ENCODE results near the gene MBD1. TPM values are rescaled to one million over a fixed set of nuclear protein-coding genes. Genes with fewer than 3 reads are reported as not detected.
"Not testable (repeated sequence)": the region's sequence is repeated elsewhere in the genome, so short reads cannot be mapped to it uniquely, and the experiment has no call there.

MBD1 gene
- total RNA-seq, 1 experiment from 2014 or later = 70.8 TPM

GRCh38 chr18:50232419-50232818 lies 48.9 kb downstream of the MBD1 start:
- no peaks in the 10 kb centered on the region for H3K9me3 ChIP-seq (ENCODE audit: low read depth, low read length, poor library complexity, severe bottlenecking)
- DNase-seq (ENCODE audit: low spot score) = no peak
- H3K4me1 ChIP-seq (ENCODE audit: insufficient read depth, low read length, poor library complexity, severe bottlenecking) = no peaks in the 10 kb centered on the region
- no TSS peak for BruUV-seq (replicated peaks)
- TF ChIP-seq, protein P1, sequence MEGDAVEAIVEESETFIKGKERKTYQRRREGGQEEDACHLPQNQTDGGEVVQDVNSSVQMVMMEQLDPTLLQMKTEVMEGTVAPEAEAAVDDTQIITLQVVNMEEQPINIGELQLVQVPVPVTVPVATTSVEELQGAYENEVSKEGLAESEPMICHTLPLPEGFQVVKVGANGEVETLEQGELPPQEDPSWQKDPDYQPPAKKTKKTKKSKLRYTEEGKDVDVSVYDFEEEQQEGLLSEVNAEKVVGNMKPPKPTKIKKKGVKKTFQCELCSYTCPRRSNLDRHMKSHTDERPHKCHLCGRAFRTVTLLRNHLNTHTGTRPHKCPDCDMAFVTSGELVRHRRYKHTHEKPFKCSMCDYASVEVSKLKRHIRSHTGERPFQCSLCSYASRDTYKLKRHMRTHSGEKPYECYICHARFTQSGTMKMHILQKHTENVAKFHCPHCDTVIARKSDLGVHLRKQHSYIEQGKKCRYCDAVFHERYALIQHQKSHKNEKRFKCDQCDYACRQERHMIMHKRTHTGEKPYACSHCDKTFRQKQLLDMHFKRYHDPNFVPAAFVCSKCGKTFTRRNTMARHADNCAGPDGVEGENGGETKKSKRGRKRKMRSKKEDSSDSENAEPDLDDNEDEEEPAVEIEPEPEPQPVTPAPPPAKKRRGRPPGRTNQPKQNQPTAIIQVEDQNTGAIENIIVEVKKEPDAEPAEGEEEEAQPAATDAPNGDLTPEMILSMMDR (conservative IDR thresholded peaks at IDR 0.05; ENCODE audit: low read depth, low read length) = no peak
- no peak for TF ChIP-seq EZH2 (IDR thresholded peaks at IDR 0.05; ENCODE audit: borderline replicate concordance, low read depth, low read length, poor library complexity, severe bottlenecking)
- intact Hi-C loops (cut with micrococcal nuclease; ENCODE audit: unreplicated experiment) = no loop called here
- no peaks in the 10 kb centered on the region for H3K36me3 ChIP-seq (ENCODE audit: insufficient read depth, low read length, poor library complexity, severe bottlenecking)
- CTCF ChIA-PET = no interaction called here
- POLR2A ChIA-PET (ENCODE audit: low non-redundant PET) = no interaction called here
- H3K4me3 ChIP-seq (ENCODE audit: low read depth, low read length, poor library complexity, severe bottlenecking) = no peak overlapping the region
- peaks cover 20% of the 10 kb centered on the region for H3K27me3 ChIP-seq (replicated peaks; ENCODE audit: insufficient read depth, low read depth, low read length, poor library complexity)
- no peak overlapping the region for H3K27ac ChIP-seq (ENCODE audit: low read depth, low read length, poor library complexity, severe bottlenecking)

DNA sequence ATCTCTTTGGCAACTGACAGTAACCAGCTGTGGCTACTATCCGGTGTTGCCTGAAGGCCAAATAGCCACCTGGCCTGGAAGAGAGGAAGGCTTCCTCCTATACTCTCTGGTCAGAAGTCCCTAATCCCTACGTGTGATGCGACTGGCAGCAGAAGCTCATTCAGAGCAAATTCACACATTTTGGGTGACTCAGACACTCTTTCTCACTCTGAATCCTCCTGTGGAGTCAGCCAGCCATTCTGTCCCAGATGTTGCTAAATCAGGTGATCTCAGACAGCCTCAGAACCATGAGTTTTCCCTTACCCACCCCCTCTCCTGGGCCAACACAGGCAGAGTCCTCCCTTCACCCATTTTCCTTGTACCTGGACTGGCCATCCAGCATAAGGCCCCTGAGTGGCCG lies 49.7 kb downstream of the MBD1 start:
- Histone ChIP-seq H3K4me3 (ENCODE audit: low read depth, low read length, poor library complexity, severe bottlenecking) (no peak overlapping the region), H3K36me3 (ENCODE audit: insufficient read depth, low read length, poor library complexity, severe bottlenecking) (no peaks in the 10 kb centered on the region), H3K4me1 (ENCODE audit: insufficient read depth, low read length, poor library complexity, severe bottlenecking) (no peaks in the 10 kb centered on the region), H3K9me3 (ENCODE audit: low read depth, low read length, poor library complexity, severe bottlenecking) (no peaks in the 10 kb centered on the region), H3K27ac (ENCODE audit: low read depth, low read length, poor library complexity, severe bottlenecking) (no peak overlapping the region), H3K27me3 (replicated peaks; ENCODE audit: insufficient read depth, low read depth, low read length, poor library complexity) (peaks cover 20% of the 10 kb centered on the region)
- ChIA-PET POLR2A (ENCODE audit: low non-redundant PET) (no interaction called here), CTCF (no interaction called here)
- DNase-seq (ENCODE audit: low spot score) = no peak
- no peak for TF ChIP-seq EZH2 (IDR thresholded peaks at IDR 0.05; ENCODE audit: borderline replicate concordance, low read depth, low read length, poor library complexity, severe bottlenecking)
- TF ChIP-seq, protein P1 (conservative IDR thresholded peaks at IDR 0.05; ENCODE audit: low read depth, low read length) = no peak
- no TSS peak for BruUV-seq (replicated peaks)
- intact Hi-C loops (cut with micrococcal nuclease; ENCODE audit: unreplicated experiment) = no loop called here

DNA sequence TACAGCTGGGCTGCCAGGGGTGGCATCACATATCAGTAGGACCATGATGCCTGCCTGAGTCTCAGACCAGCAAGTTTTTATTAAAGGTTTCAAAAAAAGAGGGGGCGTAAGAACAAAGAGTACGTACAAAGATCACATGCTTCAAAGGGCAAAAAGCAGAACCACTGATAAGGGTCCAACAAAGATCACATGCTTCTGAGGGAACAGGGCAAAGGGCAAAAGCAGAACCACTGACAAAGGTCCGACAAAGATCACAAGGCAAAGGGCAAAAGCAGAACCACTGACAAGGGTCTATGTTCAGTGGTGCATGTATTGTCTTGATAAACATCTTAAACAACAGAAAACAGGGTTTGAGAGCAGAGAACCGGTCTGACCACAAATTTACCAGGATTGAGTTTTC lies 61.1 kb downstream of the MBD1 start:
- H3K36me3 ChIP-seq (ENCODE audit: insufficient read depth, low read length, poor library complexity, severe bottlenecking); BruUV-seq (replicated peaks); H3K9me3 ChIP-seq (ENCODE audit: low read depth, low read length, poor library complexity, severe bottlenecking); CTCF ChIA-PET; H3K27ac ChIP-seq (ENCODE audit: low read depth, low read length, poor library complexity, severe bottlenecking); DNase-seq (ENCODE audit: low spot score); POLR2A ChIA-PET (ENCODE audit: low non-redundant PET); intact Hi-C loops (cut with micrococcal nuclease; ENCODE audit: unreplicated experiment); H3K4me3 ChIP-seq (ENCODE audit: low read depth, low read length, poor library complexity, severe bottlenecking); H3K4me1 ChIP-seq (ENCODE audit: insufficient read depth, low read length, poor library complexity, severe bottlenecking): not testable (repeated sequence)
- H3K27me3 ChIP-seq (replicated peaks; ENCODE audit: insufficient read depth, low read depth, low read length, poor library complexity) = peaks cover 22% of the 10 kb centered on the region

Other genes starting within 250 kb of the MBD1 start
- 0.30 TPM in 1 of 2 replicates, not detected in the other for gene MYO5B, start 86.4 kb downstream of the MBD1 start, total RNA-seq (2021)
- 0.22 and 0.26 TPM in 2 replicates for gene CFAP53, start 15.0 kb downstream of the MBD1 start, total RNA-seq (2021)
- 89.5 and 94.5 TPM in 2 replicates for gene CXXC1, start 6.2 kb upstream of the MBD1 start, total RNA-seq (2021)
- 37.3 and 41.8 TPM in 2 replicates for gene SKA1, start 93.5 kb upstream of the MBD1 start, total RNA-seq (2021)

Data from A673 (cell line).